Suppressor macrophage (primary cell): ENCODE data around the gene PRSS23.
A peak's percentile ranks its signal among the peaks of the same experiment; 100 is the strongest.

Source experiments
- DNase-seq, 4 experiments: peaks; one replicate each; pipeline ENCODE4 v3.0.0-alpha.2; 2020 to 2022

Gene PRSS23

DNA sequence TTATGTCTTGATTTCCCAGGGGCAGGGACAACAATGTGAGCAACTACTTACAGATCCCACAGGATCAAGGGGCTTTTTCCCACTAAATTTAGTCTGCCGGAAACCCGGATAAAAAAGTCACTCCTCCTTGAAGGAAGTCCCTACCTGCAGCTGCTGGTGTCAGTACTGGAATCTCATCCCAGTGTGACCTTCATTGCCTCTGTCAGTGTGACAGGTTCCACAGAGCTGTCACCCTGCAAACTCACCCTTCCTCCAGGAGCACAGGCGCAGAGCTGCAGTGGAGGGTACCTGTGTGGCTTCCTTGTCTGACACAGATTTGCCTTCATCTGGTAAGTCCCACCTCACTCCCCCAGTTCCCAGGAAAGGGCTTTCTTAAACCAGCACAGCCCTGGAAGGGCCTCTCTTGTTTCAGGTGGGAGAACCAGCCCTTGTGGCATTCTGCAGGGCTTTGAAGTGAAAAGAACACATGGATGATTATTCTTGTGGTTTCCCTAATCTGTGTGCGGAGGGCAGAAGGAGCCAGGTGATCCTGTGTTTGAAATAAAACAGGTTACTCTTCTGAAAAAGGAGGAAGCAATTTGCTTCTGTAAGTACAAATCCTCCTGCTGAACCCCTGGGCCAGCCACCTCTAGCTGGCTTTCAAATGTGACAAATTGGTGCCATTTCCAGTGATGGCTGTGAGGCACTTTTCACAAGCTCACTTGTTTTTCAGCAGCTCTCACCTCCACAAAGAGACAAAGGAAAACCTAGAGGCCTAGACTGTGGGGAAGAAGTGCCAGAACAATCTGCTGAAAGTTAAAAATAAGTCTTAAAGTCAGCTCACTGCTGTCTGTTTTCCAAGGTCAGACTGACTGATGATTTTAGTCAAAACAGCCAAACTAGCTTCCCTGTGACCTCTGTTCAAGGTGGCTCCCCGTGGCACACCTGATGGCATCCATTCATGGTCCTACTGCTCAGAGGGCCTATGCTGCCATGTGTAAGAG lies 9.2 kb upstream of the PRSS23 start:
- no peak for DNase-seq

DNA sequence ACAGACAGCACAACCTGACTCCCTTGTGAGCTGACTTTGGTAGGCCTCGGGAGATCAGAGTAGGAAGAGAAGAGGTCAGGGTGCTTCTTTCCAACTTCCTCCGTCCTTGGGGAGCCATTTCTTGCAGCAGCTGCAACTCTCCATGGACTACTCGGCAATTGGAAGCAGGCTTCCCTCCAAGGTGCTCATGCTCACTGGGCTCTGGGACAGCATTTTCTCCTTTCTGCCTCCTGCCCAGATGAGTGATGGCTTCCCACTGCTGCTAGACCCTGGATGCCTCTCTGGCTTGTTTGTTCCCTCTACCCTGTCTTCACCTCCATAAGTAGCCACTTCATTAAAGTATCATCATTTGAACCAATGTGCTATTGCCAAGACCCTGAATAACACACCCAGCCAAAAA lies 8.2 kb upstream of the PRSS23 start:
- DNase-seq: no peak

DNA sequence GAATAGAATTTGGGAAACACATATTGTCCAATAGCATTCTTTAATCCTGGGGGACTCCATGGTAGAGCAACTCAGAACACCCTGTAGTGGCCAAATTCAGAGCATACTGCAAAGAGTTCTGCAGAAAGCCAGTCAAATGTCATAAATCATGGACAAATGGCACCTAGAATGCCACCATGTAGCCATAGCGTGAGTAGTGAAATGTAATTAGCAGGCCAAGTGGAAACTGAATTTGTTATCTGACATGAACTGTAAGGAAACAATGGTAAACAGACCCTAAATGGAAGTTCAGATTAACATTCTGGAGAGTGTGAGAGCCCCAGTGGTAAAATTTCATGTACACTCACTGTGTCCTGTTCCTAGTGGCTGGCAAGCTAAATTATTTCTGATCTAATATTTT lies 7.0 kb upstream of the PRSS23 start:
- no peak for DNase-seq

DNA sequence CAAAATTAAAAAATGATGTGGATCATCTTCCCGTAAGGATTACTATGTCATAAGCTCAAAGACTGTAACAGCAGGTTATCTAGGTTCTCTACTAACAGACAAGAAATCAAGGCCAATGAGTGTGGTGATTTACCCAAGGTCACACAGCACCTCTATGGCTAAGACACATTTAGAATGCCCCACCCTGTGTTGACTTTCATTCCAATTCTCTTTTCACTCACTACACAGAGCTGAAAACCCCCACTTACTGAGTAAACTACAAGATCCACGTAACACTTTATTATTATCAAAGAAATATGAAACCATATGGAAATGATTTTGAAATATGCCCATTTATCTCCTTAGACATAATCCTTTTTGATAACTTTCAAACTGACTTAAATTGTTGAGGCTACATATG lies 4.8 kb upstream of the PRSS23 start:
- no peak for DNase-seq

DNA sequence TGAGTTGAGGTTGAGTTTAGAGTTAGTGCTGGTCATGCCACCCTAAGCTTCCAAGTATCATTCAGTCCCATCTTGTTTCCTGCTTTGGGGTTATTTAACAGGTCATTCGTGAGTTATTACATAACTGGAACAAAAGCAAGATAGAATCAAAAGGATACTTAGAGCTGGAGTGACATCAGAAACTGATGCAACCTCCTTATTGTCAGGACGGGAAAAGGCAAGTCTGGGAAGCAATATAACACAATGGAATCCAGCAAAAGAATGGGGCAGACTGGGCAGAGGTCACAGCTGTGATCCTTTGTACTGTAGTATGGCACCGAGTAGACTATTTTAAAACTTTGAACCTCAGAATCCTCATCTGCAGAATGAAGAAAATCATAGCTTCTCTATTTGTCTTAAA lies 4.4 kb upstream of the PRSS23 start:
- DNase-seq: no peak

DNA sequence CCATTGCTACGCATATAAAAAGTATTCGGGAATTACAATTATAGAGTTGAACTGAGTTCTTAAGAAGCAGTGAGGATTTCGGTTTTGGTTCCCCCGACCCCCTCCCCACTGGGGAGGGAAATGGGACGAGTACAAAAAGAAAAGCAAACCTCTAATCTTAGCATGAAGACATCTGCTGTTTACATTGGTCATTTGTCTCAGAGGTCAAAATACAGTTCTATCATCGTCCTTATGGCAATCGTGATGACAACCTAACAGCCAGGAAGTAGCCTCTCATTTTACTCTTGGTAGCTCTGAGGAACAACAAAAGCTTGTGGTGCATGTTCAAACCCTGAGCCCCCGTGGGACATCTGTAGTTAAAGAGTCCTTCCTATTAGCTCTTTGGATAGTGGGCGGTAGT lies 3.2 kb upstream of the PRSS23 start:
- no peak for DNase-seq

DNA sequence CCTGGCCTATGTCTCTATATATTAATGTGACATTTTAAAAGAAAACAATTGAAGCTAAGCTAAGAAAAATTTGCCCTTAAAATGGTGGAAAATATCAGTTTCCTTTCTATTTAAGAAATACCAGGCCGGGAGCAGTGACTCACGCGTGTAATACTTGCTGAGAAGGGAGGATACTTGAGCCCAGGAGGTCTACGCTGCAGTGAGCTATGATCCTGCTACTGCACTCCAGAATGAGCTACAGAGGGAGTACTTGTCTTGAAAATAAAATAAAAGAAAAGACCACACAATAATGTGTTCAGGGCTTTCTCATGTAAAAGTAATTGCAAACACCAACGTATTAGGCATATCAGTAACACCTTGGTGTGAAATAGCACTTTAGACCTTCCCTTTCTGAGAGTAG lies 1.4 kb upstream of the PRSS23 start:
- DNase-seq: no peak

DNA sequence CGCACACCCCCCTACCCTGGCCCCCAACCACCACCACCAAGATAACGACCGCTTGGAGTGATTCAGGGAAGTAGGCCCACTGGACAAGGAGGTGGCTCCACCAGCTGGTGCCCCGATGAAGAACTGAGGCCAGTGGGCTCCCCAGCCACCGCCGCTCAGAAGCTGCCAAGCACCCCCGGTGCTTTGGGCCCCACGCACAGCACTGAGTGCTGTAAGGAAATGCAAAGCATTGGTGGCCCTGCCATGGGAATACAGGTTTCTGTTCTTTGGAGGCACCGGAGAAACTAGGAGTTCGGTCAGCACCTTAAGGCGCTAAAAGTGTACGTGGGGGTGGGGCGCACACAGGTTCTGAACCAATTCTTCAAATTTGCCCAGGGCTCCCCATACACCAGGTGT lies 664 bp upstream of the PRSS23 start:
- peak in 2 of 4 experiments; percentile 8 to 13 for DNase-seq

DNA sequence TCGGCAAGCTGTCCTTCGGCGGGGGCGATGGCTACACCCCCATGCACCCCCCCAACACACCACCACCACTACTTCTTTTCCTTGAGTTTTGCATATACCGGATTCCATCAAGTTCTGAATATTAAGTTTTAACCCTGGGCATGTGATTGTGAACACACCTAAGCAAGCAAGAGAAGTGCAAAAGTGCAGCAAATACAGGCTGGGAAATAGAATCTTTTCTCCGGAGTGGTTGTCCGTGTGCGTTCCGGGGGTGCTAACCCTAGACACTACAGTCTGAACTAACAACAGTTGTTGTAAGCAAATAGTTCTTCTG lies 574 bp downstream of the PRSS23 start:
- DNase-seq: no peak

DNA sequence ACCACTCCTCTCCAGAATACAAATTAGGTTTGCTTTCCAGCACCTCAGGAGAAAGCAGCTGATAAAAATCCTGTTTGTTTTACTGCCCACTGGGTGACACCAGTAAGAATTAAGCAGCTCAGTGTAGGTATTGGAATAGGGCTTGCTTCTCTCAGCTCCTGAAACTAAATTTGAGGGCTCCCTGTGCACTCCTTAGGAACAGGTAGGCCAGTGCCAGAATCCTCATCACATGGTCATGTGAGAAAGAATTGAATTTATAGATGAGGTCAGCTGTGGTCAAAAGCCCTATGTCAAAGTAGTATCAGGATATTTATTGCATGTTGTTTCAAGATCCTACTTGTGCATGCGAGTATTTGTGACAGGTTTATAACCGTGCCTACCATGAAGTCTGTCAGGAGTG lies 1.0 kb downstream of the PRSS23 start:
- no peak for DNase-seq

DNA sequence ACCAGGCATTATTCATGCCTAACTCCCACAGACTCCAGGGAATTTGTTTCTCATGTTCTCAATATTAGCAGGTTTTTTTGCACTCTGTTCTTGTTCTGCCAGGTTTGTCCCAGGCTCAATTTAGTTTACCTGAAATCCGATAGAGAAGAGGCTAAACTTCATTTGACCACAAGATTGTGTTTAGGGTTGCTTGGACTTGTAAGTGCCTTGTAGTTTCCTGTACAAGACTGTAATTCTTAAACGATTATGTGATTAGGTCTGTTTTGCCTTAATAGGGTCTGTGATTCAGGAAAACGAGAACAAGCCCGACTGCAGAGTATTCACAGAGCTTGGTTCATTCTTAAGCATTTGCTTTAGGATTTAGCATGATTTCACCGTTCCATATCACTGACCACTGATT lies 1.8 kb downstream of the PRSS23 start:
- no peak for DNase-seq

DNA sequence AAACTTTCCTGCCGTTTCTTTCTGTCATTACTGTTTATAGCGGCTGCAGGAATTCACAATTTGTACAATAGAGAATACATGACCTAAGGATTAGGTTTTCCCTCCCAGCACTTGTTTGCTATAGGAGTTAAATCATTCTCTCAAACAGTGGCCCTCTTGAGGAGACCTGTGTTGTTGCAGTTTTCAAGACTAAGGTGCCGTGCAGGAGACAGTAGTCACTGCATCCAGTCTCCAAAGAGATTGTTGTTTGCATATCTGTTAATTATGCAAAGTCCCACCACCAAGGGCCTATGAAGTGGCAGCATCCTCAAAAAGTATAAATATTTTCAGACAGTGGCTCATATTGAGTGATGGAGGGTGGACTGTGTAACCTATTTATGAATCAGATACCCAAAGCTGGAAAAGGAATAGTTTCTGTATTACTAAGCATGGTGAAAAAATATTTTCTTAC lies 2.3 kb downstream of the PRSS23 start:
- DNase-seq: peak; percentile 26 to 46 (median 35)

DNA sequence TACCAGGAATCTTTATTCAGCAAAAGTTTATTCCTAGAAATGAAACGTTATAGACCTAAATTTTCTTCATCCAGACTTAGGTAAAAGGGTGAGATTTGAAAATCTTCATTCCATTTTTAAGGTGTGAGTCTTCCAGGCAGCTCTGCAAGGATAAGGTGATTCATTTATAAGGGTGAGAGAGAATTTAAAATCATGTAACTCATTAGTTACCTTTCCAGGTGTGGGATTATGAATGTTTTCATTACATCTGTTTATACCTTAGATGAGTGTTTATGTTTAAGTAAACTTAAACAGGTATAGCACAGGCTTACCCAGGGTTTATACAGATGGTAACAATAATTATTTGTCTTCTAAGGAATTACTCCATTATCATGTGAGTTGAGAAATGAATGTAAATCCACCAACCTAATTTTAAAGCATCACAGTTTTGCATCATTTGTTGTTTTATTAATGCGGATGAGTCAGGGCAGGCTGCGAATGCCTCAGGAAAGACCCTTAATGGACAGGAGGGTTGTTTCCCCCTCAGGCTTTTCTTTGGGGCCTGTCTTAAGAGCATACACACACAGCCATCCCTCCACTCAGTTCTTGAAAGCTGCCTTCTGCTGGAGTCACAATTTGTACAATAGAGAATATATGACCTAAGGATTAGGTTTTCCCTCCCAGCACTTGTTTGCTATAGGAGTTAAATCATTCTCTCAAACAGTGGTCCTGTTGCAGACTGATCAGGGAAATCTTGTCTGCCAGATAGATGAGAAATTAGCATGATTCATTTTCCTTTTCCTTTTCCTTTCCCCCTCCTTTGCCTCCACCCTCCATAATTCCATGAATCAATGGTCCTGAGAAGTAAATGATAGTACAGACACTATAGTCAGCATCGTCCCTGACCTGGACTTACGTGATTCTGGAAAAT lies 3.0 kb downstream of the PRSS23 start:
- DNase-seq: no peak

DNA sequence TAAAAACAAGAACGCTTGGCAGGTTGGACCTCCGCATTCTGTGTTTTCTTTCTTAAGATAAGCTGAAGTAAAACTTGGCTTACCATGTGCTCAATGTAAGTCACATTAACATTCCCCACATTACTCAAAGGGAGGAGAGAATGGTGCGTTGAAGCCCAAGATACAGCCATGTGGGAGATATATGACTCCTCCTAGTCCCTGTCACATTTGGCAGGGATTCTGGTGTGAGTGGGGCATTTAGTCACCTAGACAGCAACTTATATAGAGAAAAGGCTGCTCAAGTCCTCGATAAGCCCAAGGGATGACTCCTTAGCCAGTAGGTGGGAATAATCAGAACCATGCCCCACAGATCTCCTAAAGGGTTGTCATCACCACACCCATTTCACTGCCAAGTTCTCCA lies 4.6 kb downstream of the PRSS23 start:
- DNase-seq: no peak

DNA sequence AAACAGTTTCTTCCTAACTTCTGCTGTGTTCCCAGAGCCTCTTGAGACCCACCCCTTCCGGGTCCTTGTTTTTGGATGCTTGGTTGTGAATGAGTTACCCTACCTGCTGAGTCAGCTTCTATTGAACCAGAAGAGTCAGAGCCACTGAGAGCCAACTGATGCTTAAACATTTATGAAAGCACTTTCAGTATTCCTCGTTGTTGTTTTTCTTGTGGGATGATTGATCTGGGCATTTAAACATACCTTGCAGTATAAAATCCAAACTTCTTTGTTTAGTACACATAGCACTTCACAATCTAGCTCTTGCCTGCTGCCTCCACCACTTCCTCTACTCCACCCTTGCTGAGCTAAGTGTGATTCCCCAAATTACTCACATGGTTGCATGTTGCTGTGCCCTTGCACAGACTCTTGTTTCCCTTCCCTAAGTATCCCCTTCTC lies 5.5 kb downstream of the PRSS23 start:
- DNase-seq: peak; percentile 46 to 81 (median 72)

DNA sequence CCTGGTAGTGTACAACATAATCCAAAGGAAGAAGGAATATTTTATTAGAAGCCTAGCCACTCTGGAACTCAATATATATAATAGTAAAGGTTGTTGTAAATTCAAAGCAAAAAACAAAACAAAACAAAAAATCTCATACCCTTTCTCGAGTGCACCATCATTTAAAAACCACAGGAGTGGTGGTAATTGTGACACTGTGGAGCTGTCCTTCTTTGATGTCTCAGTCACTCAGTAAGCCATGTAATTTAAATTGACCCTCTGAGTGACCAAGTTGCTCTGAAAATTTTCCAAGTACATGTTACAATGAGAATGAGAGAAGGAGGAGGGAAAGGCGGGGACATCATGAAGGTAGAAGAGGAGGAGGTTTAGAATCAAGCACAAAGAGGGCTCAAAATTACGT lies 6.6 kb downstream of the PRSS23 start:
- no peak for DNase-seq

DNA sequence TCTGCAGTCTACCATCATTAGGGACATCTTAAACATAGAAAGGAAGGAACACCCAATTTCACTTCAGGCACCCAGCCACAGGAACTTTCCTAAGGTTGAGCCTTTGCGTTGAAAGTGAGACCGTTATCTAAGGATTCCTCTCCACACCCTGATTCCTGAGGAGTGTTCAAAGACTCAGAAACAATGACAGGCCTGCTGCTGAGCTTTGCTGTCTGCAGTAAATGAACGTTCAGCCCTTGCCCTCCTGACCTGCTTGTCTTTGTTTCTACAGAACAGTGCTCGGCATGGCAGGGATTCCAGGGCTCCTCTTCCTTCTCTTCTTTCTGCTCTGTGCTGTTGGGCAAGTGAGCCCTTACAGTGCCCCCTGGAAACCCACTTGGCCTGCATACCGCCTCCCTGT lies 7.0 kb downstream of the PRSS23 start:
- DNase-seq: no peak

DNA sequence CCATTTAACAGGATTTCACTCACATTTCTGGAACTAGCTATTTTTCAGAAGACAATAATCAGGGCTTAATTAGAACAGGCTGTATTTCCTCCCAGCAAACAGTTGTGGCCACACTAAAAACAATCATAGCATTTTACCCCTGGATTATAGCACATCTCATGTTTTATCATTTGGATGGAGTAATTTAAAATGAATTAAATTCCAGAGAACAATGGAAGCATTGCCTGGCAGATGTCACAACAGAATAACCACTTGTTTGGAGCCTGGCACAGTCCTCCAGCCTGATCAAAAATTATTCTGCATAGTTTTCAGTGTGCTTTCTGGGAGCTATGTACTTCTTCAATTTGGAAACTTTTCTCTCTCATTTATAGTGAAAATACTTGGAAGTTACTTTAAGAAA lies 9.2 kb downstream of the PRSS23 start:
- no peak for DNase-seq

DNA sequence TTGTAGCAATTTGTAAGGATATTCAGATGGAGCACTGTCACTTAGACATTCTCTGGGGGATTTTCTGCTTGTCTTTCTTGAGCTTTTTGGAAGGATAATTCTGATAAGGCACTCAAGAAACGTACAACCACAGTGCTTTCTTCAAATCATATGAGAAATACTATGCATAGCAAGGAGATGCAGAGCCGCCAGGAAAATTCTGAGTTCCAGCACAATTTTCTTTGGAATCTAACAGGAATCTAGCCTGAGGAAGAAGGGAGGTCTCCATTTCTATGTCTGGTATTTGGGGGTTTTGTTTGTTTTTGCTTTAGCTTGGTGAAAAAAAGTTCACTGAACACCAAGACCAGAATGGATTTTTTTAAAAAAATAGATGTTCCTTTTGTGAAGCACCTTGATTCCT lies 9.9 kb downstream of the PRSS23 start:
- no peak for DNase-seq

DNA sequence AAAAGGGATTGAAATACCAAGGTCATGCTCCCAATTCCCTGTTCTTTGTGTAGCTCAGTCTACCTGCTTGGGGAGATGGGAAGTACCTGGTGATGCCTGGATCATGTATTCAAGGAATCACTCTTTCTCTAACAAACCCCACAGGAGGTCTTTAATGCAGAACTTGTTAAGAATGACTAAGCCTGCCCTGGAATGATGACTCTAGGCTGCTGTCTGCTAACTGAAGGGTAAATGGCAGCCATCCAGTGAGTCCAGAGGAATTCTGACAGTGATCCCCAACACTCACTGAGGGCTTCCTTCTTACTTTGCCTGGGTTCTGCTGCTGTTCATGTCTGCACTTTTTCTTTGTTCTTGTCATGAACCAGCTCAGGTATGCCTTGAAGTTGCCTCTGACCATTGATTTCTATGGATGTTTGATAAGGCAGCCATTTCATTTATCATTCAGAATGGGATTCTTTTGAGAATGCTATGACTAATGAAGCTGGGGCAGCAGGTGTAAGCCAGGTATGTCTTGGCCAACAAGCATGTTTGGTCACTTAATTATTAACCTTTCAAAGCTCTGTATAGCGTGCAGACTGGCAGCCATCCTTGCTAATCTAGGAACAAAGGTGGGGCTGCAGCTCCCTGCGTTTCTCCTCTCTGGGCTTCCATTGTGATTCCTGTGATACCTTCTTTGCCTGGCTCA lies 11.4 kb downstream of the PRSS23 start:
- DNase-seq: no peak

DNA sequence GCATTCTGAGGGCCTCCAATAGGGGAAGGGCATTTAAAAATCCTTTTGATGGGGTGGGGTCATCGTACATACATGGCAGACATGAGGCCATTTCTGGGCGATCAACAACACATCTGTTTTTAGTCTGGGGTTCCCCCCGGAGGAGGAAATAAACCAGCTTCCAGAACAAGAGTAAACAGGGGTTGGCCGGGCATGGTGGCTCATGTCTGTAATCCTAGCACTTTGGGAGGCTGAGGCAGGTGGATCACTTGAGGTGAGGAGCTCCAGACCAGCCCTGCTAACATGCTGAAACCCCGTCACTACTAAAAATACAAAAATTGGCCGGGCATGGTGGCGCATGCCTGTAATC lies 12.0 kb downstream of the PRSS23 start:
- no peak for DNase-seq

DNA sequence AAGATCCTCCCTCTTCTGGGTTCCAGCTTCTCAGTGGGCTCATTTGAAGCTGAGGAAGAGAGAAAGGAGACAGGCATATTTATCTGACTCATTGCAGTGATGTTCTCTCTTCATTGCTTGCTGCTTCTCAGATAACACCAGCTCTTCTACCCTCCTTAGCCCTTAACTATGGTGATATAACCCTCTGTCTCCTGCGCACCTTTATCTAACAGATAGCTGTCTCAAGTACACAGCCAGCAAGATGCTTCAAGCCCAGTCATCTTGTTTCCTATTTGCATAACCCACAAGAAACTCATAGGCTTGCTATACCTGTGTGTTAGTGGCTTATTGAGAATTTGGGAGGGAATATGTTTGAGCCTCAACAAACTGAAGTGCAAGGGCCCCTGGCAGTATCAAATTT lies 12.6 kb downstream of the PRSS23 start:
- DNase-seq: no peak

DNA sequence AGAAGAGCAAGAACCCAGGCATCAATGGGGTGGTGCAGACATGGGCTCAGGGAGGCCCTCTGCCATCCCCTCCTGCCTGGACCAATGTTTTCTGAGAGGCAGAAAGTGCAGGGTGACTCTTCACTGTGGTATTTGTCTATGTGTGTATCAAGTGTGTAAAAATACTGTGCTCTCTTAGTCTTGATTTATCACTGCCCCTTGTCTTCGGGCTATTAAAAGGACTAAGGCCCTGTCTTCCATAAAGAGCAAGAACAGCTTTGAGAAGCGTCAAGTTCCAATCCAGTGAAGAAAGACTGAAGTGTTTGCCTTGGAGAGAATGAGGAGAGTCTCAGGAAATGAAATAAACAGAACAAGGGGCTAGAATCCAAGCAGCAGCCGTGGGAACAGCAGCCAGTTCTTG lies 14.4 kb downstream of the PRSS23 start:
- DNase-seq: no peak
